H1 (cell line): ENCODE measurements around the gene DARS2. TPM values are rescaled to one million over a fixed set of nuclear protein-coding genes. Genes with fewer than 3 reads are reported as not detected.

Source experiments
- CTCF ChIA-PET: fragments of 300-600 bp; sonication (Branson Sonifier 250); formaldehyde crosslinking; loops from one replicate; lab custom pipeline; 2021; ENCODE audit not compliant: partially characterized antibody; lab: Charles Lee
- POLR2A ChIA-PET: fragments of 300-600 bp; sonication (Branson Sonifier 250); formaldehyde crosslinking; loops from one replicate; lab custom pipeline; 2021; ENCODE audit warnings: inconsistent platforms; ENCODE audit not compliant: partially characterized antibody; lab: Charles Lee
- DNase-seq, 2 experiments: peaks; one replicate each; pipeline versions ENCODE4 v3.0.0 to v3.0.0-alpha.2; 2010 to 2022; ENCODE audit warnings: low spot score in 2 of 2, low read depth in 1 of 2, mixed read lengths in 1 of 2
- FAIRE-seq: peaks from 2 replicates; lab custom pipeline; 2011; peaks lifted over from hg19 to GRCh38; lab: Jason Lieb, UNC
- H2AFZ ChIP-seq: 2 replicates; pipeline ENCODE4 v1.8.1; 2012; ENCODE audit warnings: low read length, inconsistent platforms
- H2AK5ac ChIP-seq: 2 replicates; pipeline ENCODE4 v1.6.1; 2013; ENCODE audit warnings: low read depth, low read length
- H2BK120ac ChIP-seq: replicated peaks from 2 replicates; pipeline ENCODE3; 2013; ENCODE audit warnings: low read depth, low read length, inconsistent platforms
- H2BK12ac ChIP-seq: 2 replicates; pipeline ENCODE4 v1.6.1; 2013; ENCODE audit warnings: low read depth, low read length
- H2BK15ac ChIP-seq: 2 replicates; pipeline ENCODE4 v1.6.1; 2013; ENCODE audit warnings: low read length
- H2BK20ac ChIP-seq: 2 replicates; pipeline ENCODE4 v1.6.1; 2013; ENCODE audit warnings: low read length
- H2BK5ac ChIP-seq: 2 replicates; pipeline ENCODE4 v1.6.1; 2013; ENCODE audit warnings: low read depth, low read length
- H3K14ac ChIP-seq: 2 replicates; pipeline ENCODE4 v1.6.1; 2013; ENCODE audit warnings: inconsistent platforms; ENCODE audit not compliant: insufficient read length
- H3K18ac ChIP-seq: 2 replicates; pipeline ENCODE4 v1.6.1; 2013; ENCODE audit warnings: low read length; ENCODE audit errors: extremely low read depth
- H3K23ac ChIP-seq: 2 replicates; pipeline ENCODE4 v1.6.1; 2013; ENCODE audit warnings: inconsistent platforms; ENCODE audit not compliant: insufficient read length
- H3K23me2 ChIP-seq: 2 replicates; pipeline ENCODE4 v1.6.1; 2013; ENCODE audit warnings: low read depth, low read length
- H3K27ac ChIP-seq: 2 replicates; pipeline ENCODE4 v1.6.1; 2011; ENCODE audit warnings: low read depth, low read length, inconsistent platforms
- H3K27me3 ChIP-seq, 4 experiments: replicated peaks in 1 of 4; 1 replicate in 1 of 4; 2 replicates in 3 of 4; pipeline versions ENCODE4 v1.6.1 to v1.8.1; 2011 to 2013; ENCODE audit warnings: low read length in 3 of 4, mild to moderate bottlenecking in 3 of 4, inconsistent platforms in 2 of 4, mixed read lengths in 2 of 4, moderate library complexity in 1 of 4; ENCODE audit not compliant: control insufficient read depth in 3 of 4, insufficient read depth in 3 of 4; ENCODE audit errors: extremely low read depth in 1 of 4
- H3K36me3 ChIP-seq, 4 experiments: 2 replicates each; pipeline versions ENCODE4 v1.6.1 to v1.8.1; 2011 to 2013; ENCODE audit warnings: mild to moderate bottlenecking in 4 of 4, low read length in 3 of 4, moderate library complexity in 2 of 4, control low read depth in 1 of 4, inconsistent platforms in 1 of 4; ENCODE audit not compliant: insufficient read depth in 4 of 4, control insufficient read depth in 2 of 4
- H3K4ac ChIP-seq: replicated peaks from 2 replicates; pipeline ENCODE3; 2013; ENCODE audit warnings: low read length, low read depth, mixed read lengths, inconsistent platforms; ENCODE audit not compliant: insufficient read length
- H3K4me1 ChIP-seq, 4 experiments: replicated peaks in 1 of 4; 1 replicate in 1 of 4; 2 replicates in 3 of 4; pipeline versions ENCODE4 v1.6.1 to v1.8.1; 2011 to 2013; ENCODE audit warnings: low read length in 3 of 4, inconsistent platforms in 2 of 4, mixed read lengths in 1 of 4; ENCODE audit not compliant: insufficient read depth in 4 of 4, control insufficient read depth in 3 of 4
- H3K4me2 ChIP-seq, 2 experiments: 2 replicates each; pipeline versions ENCODE4 v1.6.1 to v1.8.1; 2011 to 2013; ENCODE audit warnings: low read depth in 2 of 2, low read length in 2 of 2, control low read depth in 1 of 2, inconsistent platforms in 1 of 2, mild to moderate bottlenecking in 1 of 2; ENCODE audit not compliant: insufficient read depth in 1 of 2
- H3K4me3 ChIP-seq, 4 experiments: fragments of 200-600, 300-600 bp in 1 of 4; sonication (generic), shearing (Covaris generic), sonication (Bioruptor Twin) in 1 of 4; 2 replicates each; pipeline versions ENCODE4 v1.5.1 to v1.8.1; 2011 to 2016; ENCODE audit warnings: low read length in 4 of 4, low read depth in 3 of 4, control low read depth in 2 of 4, inconsistent platforms in 2 of 4, mild to moderate bottlenecking in 2 of 4, mixed read lengths in 1 of 4, moderate library complexity in 1 of 4; ENCODE audit not compliant: insufficient read depth in 2 of 4; ENCODE audit errors: extremely low read depth in 1 of 4
- H3K56ac ChIP-seq: replicated peaks from 2 replicates; pipeline ENCODE3; 2013; ENCODE audit warnings: low read depth, mild to moderate bottlenecking, mixed read lengths, low read length, inconsistent platforms; ENCODE audit not compliant: insufficient read length
- H3K79me1 ChIP-seq: 2 replicates; pipeline ENCODE4 v1.6.1; 2013; ENCODE audit warnings: low read depth, low read length, control low read depth
- H3K79me2 ChIP-seq, 2 experiments: 2 replicates each; pipeline versions ENCODE4 v1.6.1 to v1.8.1; 2012 to 2013; ENCODE audit warnings: low read length in 2 of 2, mild to moderate bottlenecking in 2 of 2, inconsistent platforms in 1 of 2; ENCODE audit not compliant: insufficient read depth in 2 of 2, control insufficient read depth in 1 of 2
- H3K9ac ChIP-seq, 4 experiments: replicated peaks in 1 of 4; 1 replicate in 1 of 4; 2 replicates in 3 of 4; pipeline versions ENCODE4 v1.6.1 to v1.8.1; 2011 to 2013; ENCODE audit warnings: low read depth in 3 of 4, low read length in 3 of 4, control low read depth in 2 of 4, mild to moderate bottlenecking in 2 of 4, moderate library complexity in 2 of 4, inconsistent platforms in 1 of 4; ENCODE audit errors: extremely low read depth in 1 of 4
- H3K9me3 ChIP-seq, 2 experiments: 2 replicates each; pipeline versions ENCODE4 v1.6.1 to v1.8.1; 2012 to 2013; ENCODE audit warnings: mild to moderate bottlenecking in 2 of 2, moderate library complexity in 2 of 2, control low read depth in 1 of 2, inconsistent platforms in 1 of 2, low read depth in 1 of 2, low read length in 1 of 2, mixed read lengths in 1 of 2; ENCODE audit not compliant: insufficient read depth in 2 of 2
- H4K20me1 ChIP-seq, 2 experiments: replicated peaks in 1 of 2; 2 replicates each; pipeline versions ENCODE3 to v1.8.1; 2011 to 2013; ENCODE audit warnings: inconsistent platforms in 2 of 2, low read length in 2 of 2, mild to moderate bottlenecking in 1 of 2; ENCODE audit not compliant: insufficient read depth in 2 of 2, control insufficient read depth in 1 of 2
- H4K5ac ChIP-seq: 2 replicates; pipeline ENCODE4 v1.6.1; 2013; ENCODE audit warnings: low read length, low read depth, mixed read lengths, inconsistent platforms; ENCODE audit not compliant: insufficient read length
- H4K8ac ChIP-seq: 2 replicates; pipeline ENCODE4 v1.8.0; 2013; ENCODE audit warnings: mild to moderate bottlenecking, moderate library complexity, low read length, inconsistent platforms; ENCODE audit not compliant: insufficient read depth; ENCODE audit errors: extremely low read depth
- H4K91ac ChIP-seq: replicated peaks from 2 replicates; pipeline ENCODE3; 2013; ENCODE audit warnings: low read length, mixed read lengths, inconsistent platforms; ENCODE audit not compliant: insufficient read length
- BACH1 ChIP-seq: IDR thresholded peaks from 2 replicates; pipeline ENCODE4 v1.6.1; 2012; ENCODE audit warnings: low read length, improper control_type of control experiment
- EZH2 ChIP-seq: fragments of 200-600 bp; sonication (generic); IDR thresholded peaks from 2 replicates; pipeline ENCODE4 v1.7.1; 2012; ENCODE audit warnings: low read depth, mild to moderate bottlenecking, moderate library complexity, low read length, inconsistent platforms; ENCODE audit not compliant: severe bottlenecking
- GABPA ChIP-seq: IDR thresholded peaks from 2 replicates; pipeline ENCODE4 v1.6.1; 2011; ENCODE audit warnings: mild to moderate bottlenecking, low read length, moderate library complexity, borderline replicate concordance; ENCODE audit not compliant: insufficient read depth
- POLR2A ChIP-seq, 2 experiments: IDR thresholded peaks; 1 replicate in 1 of 2; 2 replicates in 1 of 2; pipeline ENCODE4 v1.6.1; 2011; ENCODE audit warnings: low read depth in 2 of 2, low read length in 2 of 2, mild to moderate bottlenecking in 2 of 2; ENCODE audit errors: control extremely low read depth in 1 of 2
- POU5F1 ChIP-seq: IDR thresholded peaks from 2 replicates; pipeline ENCODE4 v1.6.1; 2011; ENCODE audit warnings: low read depth, mild to moderate bottlenecking, low read length, moderate library complexity
- RAD21 ChIP-seq, 2 experiments: IDR thresholded peaks in 1 of 2; conservative IDR thresholded peaks in 1 of 2; 2 replicates each; pipeline ENCODE4 v1.6.1; 2011; ENCODE audit warnings: low read depth in 2 of 2, low read length in 2 of 2, improper control_type of control experiment in 1 of 2, inconsistent platforms in 1 of 2, mild to moderate bottlenecking in 1 of 2, moderate library complexity in 1 of 2
- RFX5 ChIP-seq: IDR thresholded peaks from 2 replicates; pipeline ENCODE4 v1.6.1; 2011; ENCODE audit warnings: low read depth, low read length, improper control_type of control experiment, borderline replicate concordance
- RXRA ChIP-seq: IDR thresholded peaks from 2 replicates; pipeline ENCODE4 v1.6.1; 2011; ENCODE audit warnings: low read depth, mild to moderate bottlenecking, low read length, moderate library complexity; ENCODE audit not compliant: insufficient read depth
- SIN3A ChIP-seq, 2 experiments: IDR thresholded peaks in 1 of 2; conservative IDR thresholded peaks in 1 of 2; 2 replicates each; pipeline ENCODE4 v1.6.1; 2011 to 2012; ENCODE audit warnings: low read length in 2 of 2, improper control_type of control experiment in 1 of 2, low read depth in 1 of 2, mild to moderate bottlenecking in 1 of 2
- SP2 ChIP-seq: IDR thresholded peaks from 2 replicates; pipeline ENCODE4 v1.6.1; 2012; ENCODE audit warnings: mild to moderate bottlenecking, low read length, inconsistent platforms
- SUZ12 ChIP-seq: fragments of 200-600 bp; sonication (generic); IDR thresholded peaks from 2 replicates; pipeline ENCODE4 v1.6.1; 2012; ENCODE audit warnings: mild to moderate bottlenecking, inconsistent platforms, low read length, moderate library complexity, mixed read lengths
- WGBS, 2 experiments: shearing (Covaris generic) in 1 of 2; methylation state at CpG; one replicate each; pipeline versions ENCODE4 v1.1.6 to v1.1.7; 2013 to 2015; ENCODE audit warnings: low lambda C conversion rate in 2 of 2, mixed read lengths in 2 of 2, inconsistent platforms in 1 of 2, low coverage in 1 of 2, missing lambda C conversion rate in 1 of 2; ENCODE audit not compliant: insufficient replicate concordance in 2 of 2, insufficient coverage in 1 of 2, insufficient read length in 1 of 2; ENCODE audit errors: extremely low coverage in 1 of 2, missing lambda C conversion rate in 1 of 2; 5-methylcytosine and 5-hydroxymethylcytosine counted together
- polyA plus RNA-seq, 7 experiments: library from polyadenylated mRNA; depleted of rRNA in 3 of 7; stranded (reverse) in 5 of 7; unstranded in 2 of 7; fragments of >200 nt in 5 of 7; fragments of 200-250 nt in 2 of 7; gene quantifications; 1 replicate in 5 of 7; 2 replicates in 1 of 7; 4 replicates in 1 of 7; pipeline versions ENCODE4 v1.2.1 to v1.2.3, GENCODE V29; 2011 to 2013; ENCODE audit warnings: missing spikeins in 2 of 7, mixed read lengths in 2 of 7
- total RNA-seq: library from RNA; stranded (reverse); fragmentation: NEBNext Ultra II Directional; extraction: Animal tissue kit (Norgen Biotek cat#: 25700); gene quantifications from 2 replicates; pipeline ENCODE4 v1.2.1, GENCODE V29; 2021
- TF ChIP-seq, protein P1 (sequence below): IDR thresholded peaks from 2 replicates; pipeline ENCODE4 v1.6.1; 2012; ENCODE audit warnings: inconsistent platforms

DARS2 gene
- total and polyA plus RNA-seq, 2 of the 8 experiments (the other 6 are each of a cell fraction or from before 2014, with no cell fraction given), result 21.0 to 35.2 TPM

DNA sequence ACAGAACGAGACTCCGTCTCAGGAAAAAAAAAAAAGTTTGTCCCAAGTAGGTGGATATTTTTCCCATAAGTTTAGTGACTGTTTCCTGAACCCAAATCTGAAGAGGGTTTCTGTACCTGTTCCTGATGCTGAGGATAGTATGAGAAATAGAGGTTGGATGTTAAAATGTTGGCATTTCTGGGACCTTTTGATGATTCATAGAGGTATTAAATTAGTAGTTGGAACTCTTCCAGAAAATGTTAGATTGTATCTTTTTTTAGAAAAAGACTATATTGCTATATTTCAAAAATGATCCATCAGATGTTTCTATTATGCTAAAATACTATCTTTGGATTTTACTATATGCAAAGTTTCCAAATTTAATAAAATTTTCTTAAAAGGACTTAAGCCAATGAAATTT lies 3.1 kb downstream of the DARS2 start:
- Histone ChIP-seq H3K79me1 (no peaks in the 10 kb centered on the region), H3K4me2 (no peak overlapping the region), H2BK120ac (no peak overlapping the region), H2BK5ac (no peak overlapping the region), H2AFZ (no peak overlapping the region), H3K27ac (no peak overlapping the region), H3K14ac (no peak overlapping the region), H3K79me2 (peaks cover 7 to 14% of the 10 kb centered on the region in 2 experiments), H3K9me3 (no peaks in the 10 kb centered on the region), H3K4me1 (no peaks in the 10 kb centered on the region; a peak in 3 of 7 replicates), H3K9ac (no peak overlapping the region), H2BK12ac (no peak overlapping the region), H4K8ac (no peak overlapping the region), H3K27me3 (no peaks in the 10 kb centered on the region), H3K36me3 (peaks cover 0 to 17% (median 9%) of the 10 kb centered on the region in 4 experiments; a peak in 5 of 8 replicates), H2AK5ac (no peak overlapping the region), H4K20me1 (peaks cover 0 to 2% of the 10 kb centered on the region in 2 experiments), H2BK15ac (no peak overlapping the region), H3K56ac (no peak overlapping the region), H3K4me3 (no peak overlapping the region), H2BK20ac (no peak overlapping the region), H4K5ac (no peak overlapping the region), H3K4ac (no peak overlapping the region), H3K23ac (no peak overlapping the region), H3K23me2 (peaks cover 7% of the 10 kb centered on the region), H3K18ac (no peak overlapping the region), H4K91ac (no peak overlapping the region)
- ChIA-PET POLR2A (interaction anchor here (0.6 to 10.0 kb wide), 2 partner anchors 14 to 37 kb away, joined by 3 to 166 read pairs; partner anchors contain the start of genes GAS5 and ZBTB37), CTCF (no interaction called here)
- no peak for DNase-seq
- FAIRE-seq, result no peak
- TF ChIP-seq POU5F1 (no peak), RFX5 (no peak), SUZ12 (no peak), BACH1 (no peak), SIN3A (conservative IDR thresholded peaks at IDR 0.05 in 1 of 2, IDR thresholded peaks at IDR 0.05 in 1 of 2; ENCODE audit: low read depth in 1 of 2, low read length in 2 of 2) (no peak), EZH2 (no peak), GABPA (no peak), SP2 (no peak), RAD21 (IDR thresholded peaks at IDR 0.05 in 1 of 2, conservative IDR thresholded peaks at IDR 0.05 in 1 of 2; ENCODE audit: low read depth in 2 of 2, low read length in 2 of 2) (no peak), RXRA (no peak), POLR2A (IDR thresholded peaks at IDR 0.05; ENCODE audit: control extremely low read depth in 1 of 2, low read depth in 2 of 2, low read length in 2 of 2) (no peak)
- TF ChIP-seq, protein P1, sequence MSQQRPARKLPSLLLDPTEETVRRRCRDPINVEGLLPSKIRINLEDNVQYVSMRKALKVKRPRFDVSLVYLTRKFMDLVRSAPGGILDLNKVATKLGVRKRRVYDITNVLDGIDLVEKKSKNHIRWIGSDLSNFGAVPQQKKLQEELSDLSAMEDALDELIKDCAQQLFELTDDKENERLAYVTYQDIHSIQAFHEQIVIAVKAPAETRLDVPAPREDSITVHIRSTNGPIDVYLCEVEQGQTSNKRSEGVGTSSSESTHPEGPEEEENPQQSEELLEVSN, result no peak
- 89% methylated on average over 2 of the region's 2 CpGs; no CpG with 5 or more reads in 1 of the 2 experiments for whole genome bisulfite sequencing, 2 experiments
